Neutrophil (primary cell): Measurements from ENCODE around the gene HTRA1.

ENCODE experiments used
- H3K27ac ChIP-seq: fragments of 200-600 bp; sonication (generic); 2 replicates; pipeline ENCODE4 v1.5.1; 2016; ENCODE audit warnings: mild to moderate bottlenecking, moderate library complexity
- H3K27me3 ChIP-seq: fragments of 200-600 bp; sonication (generic); 2 replicates; pipeline ENCODE4 v1.6.0; 2016; ENCODE audit warnings: mild to moderate bottlenecking
- H3K36me3 ChIP-seq: fragments of 200-600 bp; sonication (generic); 2 replicates; pipeline ENCODE4 v1.5.1; 2017
- H3K4me1 ChIP-seq, 2 experiments: fragments of 200-600 bp in 1 of 2; sonication (generic) in 1 of 2; 1 replicate in 1 of 2; 2 replicates in 1 of 2; pipeline versions ENCODE4 v1.5.1 to v1.6.1; 2013 to 2016; ENCODE audit warnings: low read depth in 1 of 2, low read length in 1 of 2, mild to moderate bottlenecking in 1 of 2, moderate library complexity in 1 of 2; ENCODE audit not compliant: control insufficient read depth in 1 of 2, insufficient read depth in 1 of 2
- H3K4me3 ChIP-seq, 2 experiments: fragments of 200-600 bp in 1 of 2; sonication (generic) in 1 of 2; 1 replicate in 1 of 2; 2 replicates in 1 of 2; pipeline ENCODE4 v1.5.1; 2013 to 2016; ENCODE audit warnings: low read depth in 1 of 2, low read length in 1 of 2, mild to moderate bottlenecking in 1 of 2, moderate library complexity in 1 of 2
- H3K9me3 ChIP-seq: fragments of 200-600 bp; sonication (generic); 2 replicates; pipeline ENCODE4 v1.5.1; 2016
- CTCF ChIP-seq: fragments of 200-600 bp; sonication (generic); IDR thresholded peaks from 2 replicates; pipeline ENCODE4 v1.5.1; 2016; ENCODE audit warnings: antibody characterized with exemption

The HTRA1 gene

GRCh38 chr10:122474131-122474818 is 12.9 kb downstream of the HTRA1 start:
- Histone ChIP-seq H3K27me3 (peaks cover 69% of the 10 kb centered on the region), H3K9me3 (no peaks in the 10 kb centered on the region), H3K4me1 (no peaks in the 10 kb centered on the region), H3K36me3 (no peaks in the 10 kb centered on the region), H3K4me3 (no peak overlapping the region), H3K27ac (no peak overlapping the region)
- no peak for TF ChIP-seq CTCF

- Histone ChIP-seq H3K4me1 (no peaks in the 10 kb centered on the region), H3K9me3 (no peaks in the 10 kb centered on the region), H3K4me3 (no peak overlapping the region), H3K27ac (no peak overlapping the region), H3K27me3 (peaks cover 61% of the 10 kb centered on the region), H3K36me3 (no peaks in the 10 kb centered on the region)
- no peak for TF ChIP-seq CTCF
These were observed 13.7 kb downstream of the HTRA1 start for GRCh38 chr10:122475100-122475499.

GRCh38 chr10:122475591-122476332 is 14.4 kb downstream of the HTRA1 start:
- Histone ChIP-seq H3K36me3 (no peaks in the 10 kb centered on the region), H3K27ac (no peak overlapping the region), H3K9me3 (no peaks in the 10 kb centered on the region), H3K4me1 (no peaks in the 10 kb centered on the region), H3K4me3 (no peak overlapping the region), H3K27me3 (peaks cover 56% of the 10 kb centered on the region)
- TF ChIP-seq CTCF: no peak

- no peaks in the 10 kb centered on the region for H3K9me3 ChIP-seq
- no peaks in the 10 kb centered on the region for H3K4me1 ChIP-seq
- no peak overlapping the region for H3K4me3 ChIP-seq
- no peak for TF ChIP-seq CTCF
- peaks cover 54% of the 10 kb centered on the region for H3K27me3 ChIP-seq
- H3K36me3 ChIP-seq: no peaks in the 10 kb centered on the region
- H3K27ac ChIP-seq: no peak overlapping the region
These were observed 15.0 kb downstream of the HTRA1 start for GRCh38 chr10:122476333-122476695.

GRCh38 chr10:122477436-122477835 is 16.1 kb downstream of the HTRA1 start:
- Histone ChIP-seq H3K4me1 (no peaks in the 10 kb centered on the region), H3K36me3 (no peaks in the 10 kb centered on the region), H3K4me3 (no peak overlapping the region), H3K27me3 (peaks cover 56% of the 10 kb centered on the region), H3K9me3 (no peaks in the 10 kb centered on the region), H3K27ac (no peak overlapping the region)
- no peak for TF ChIP-seq CTCF
